ENCODE measurements around the gene COBLL1.

- TF ChIP-seq EZH2 (IDR thresholded peaks at IDR 0.05; ENCODE audit: low read length, missing control alignments) (no peak), CTCF (conservative IDR thresholded peaks at IDR 0.05 in 1 of 2, IDR thresholded peaks at IDR 0.05 in 1 of 2; ENCODE audit: low read depth in 1 of 2, low read length in 2 of 2) (no peak)
Measured at GRCh38 chr2:164796999-164797398, 44.6 kb downstream of the COBLL1 start.

Data from fibroblast of lung (primary cell).